ENCODE data around the gene GLCCI1.

DNA sequence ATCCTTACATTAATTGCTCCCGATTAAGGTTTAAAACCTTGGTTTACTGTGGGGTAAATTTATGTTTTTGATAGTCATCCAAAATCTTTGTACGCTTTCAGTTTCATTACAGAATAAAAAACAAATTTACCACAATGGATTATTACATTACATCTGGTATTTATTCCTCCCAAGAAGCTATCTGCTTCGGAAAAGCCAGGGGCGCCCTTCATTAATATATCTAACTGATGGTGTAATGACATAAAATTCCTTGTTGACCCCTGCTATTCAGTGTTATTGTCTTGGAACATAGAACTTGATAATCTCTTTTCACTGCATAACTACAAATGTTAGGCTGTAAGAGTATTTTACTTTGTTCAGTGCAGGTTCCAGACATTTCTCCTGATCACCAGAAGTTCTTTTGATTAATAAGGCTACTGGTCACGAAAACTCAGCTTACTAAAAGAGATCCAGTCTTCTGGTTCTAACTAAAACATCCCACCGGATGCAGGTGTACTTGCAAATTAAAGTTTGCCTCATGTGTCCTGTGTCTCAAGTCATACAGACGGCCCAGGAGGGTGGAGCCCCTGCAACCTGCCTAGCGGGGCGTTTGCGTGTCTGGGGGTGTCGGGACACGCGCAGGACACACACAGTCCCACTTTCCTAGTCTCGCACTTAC is 581 bp upstream of the GLCCI1 start:
- TF ChIP-seq GATA2 (IDR thresholded peaks at IDR 0.05; ENCODE audit: low read depth, low read length), result no peak
- TF ChIP-seq GATA3 (IDR thresholded peaks at IDR 0.05; ENCODE audit: low read depth, low read length), result no peak

Measured in SH-SY5Y (cell line).